Cardiac atrium fibroblast (primary cell): ENCODE measurements around the gene NBPF14. TPM values are rescaled to one million over a fixed set of nuclear protein-coding genes. Genes with fewer than 3 reads are reported as not detected.

Experiments
- total RNA-seq: library from RNA; depleted of rRNA; stranded (reverse); fragments of >200 nt; gene quantifications from 2 replicates; pipeline ENCODE4 v1.2.3, GENCODE V29; 2015

NBPF14 gene
- total RNA-seq, result 3.6 and 4.5 TPM in 2 replicates

GRCh38 chr1:148595911-148596310 is at the start of gene NBPF14:
NBPF14 (minus strand) TSS chr1:148596011; CDS start chr1:148595717, 294 bp downstream.

GRCh38 chr1:148483029-148483428 is 112.8 kb downstream of the NBPF14 start, which contains the start of gene PPIAL4G:
PPIAL4G (minus strand) TSS chr1:148483302; CDS start chr1:148483252, 50 bp downstream.

Other genes with a start within 250 kb of the NBPF14 start
- not detected in 2 replicates for gene PPIAL4G, start 112.7 kb downstream of the NBPF14 start, total RNA-seq
- gene NUDT4B, start 152.8 kb upstream of the NBPF14 start, total RNA-seq, result 26.0 and 40.8 TPM in 2 replicates
- 44.4 and 57.8 TPM in 2 replicates for gene PDE4DIP, start 248.4 kb upstream of the NBPF14 start, total RNA-seq